H1 (cell line): ENCODE data around the gene MARCHF3. TPM values are rescaled to one million over a fixed set of nuclear protein-coding genes. Genes with fewer than 3 reads are reported as not detected.

Source experiments
- CTCF ChIA-PET: fragments of 300-600 bp; sonication (Branson Sonifier 250); formaldehyde crosslinking; loops from one replicate; lab custom pipeline; 2021; ENCODE audit not compliant: partially characterized antibody; lab: Charles Lee
- POLR2A ChIA-PET: fragments of 300-600 bp; sonication (Branson Sonifier 250); formaldehyde crosslinking; loops from one replicate; lab custom pipeline; 2021; ENCODE audit warnings: inconsistent platforms; ENCODE audit not compliant: partially characterized antibody; lab: Charles Lee
- DNase-seq, 2 experiments: peaks; one replicate each; pipeline versions ENCODE4 v3.0.0 to v3.0.0-alpha.2; 2010 to 2022; ENCODE audit warnings: low spot score in 2 of 2, low read depth in 1 of 2, mixed read lengths in 1 of 2
- FAIRE-seq: peaks from 2 replicates; lab custom pipeline; 2011; peaks lifted over from hg19 to GRCh38; lab: Jason Lieb, UNC
- H2AFZ ChIP-seq: 2 replicates; pipeline ENCODE4 v1.8.1; 2012; ENCODE audit warnings: low read length, inconsistent platforms
- H2AK5ac ChIP-seq: 2 replicates; pipeline ENCODE4 v1.6.1; 2013; ENCODE audit warnings: low read depth, low read length
- H2BK120ac ChIP-seq: replicated peaks from 2 replicates; pipeline ENCODE3; 2013; ENCODE audit warnings: low read depth, low read length, inconsistent platforms
- H2BK12ac ChIP-seq: 2 replicates; pipeline ENCODE4 v1.6.1; 2013; ENCODE audit warnings: low read depth, low read length
- H2BK15ac ChIP-seq: 2 replicates; pipeline ENCODE4 v1.6.1; 2013; ENCODE audit warnings: low read length
- H2BK20ac ChIP-seq: 2 replicates; pipeline ENCODE4 v1.6.1; 2013; ENCODE audit warnings: low read length
- H2BK5ac ChIP-seq: 2 replicates; pipeline ENCODE4 v1.6.1; 2013; ENCODE audit warnings: low read depth, low read length
- H3K14ac ChIP-seq: 2 replicates; pipeline ENCODE4 v1.6.1; 2013; ENCODE audit warnings: inconsistent platforms; ENCODE audit not compliant: insufficient read length
- H3K18ac ChIP-seq: 2 replicates; pipeline ENCODE4 v1.6.1; 2013; ENCODE audit warnings: low read length; ENCODE audit errors: extremely low read depth
- H3K23ac ChIP-seq: 2 replicates; pipeline ENCODE4 v1.6.1; 2013; ENCODE audit warnings: inconsistent platforms; ENCODE audit not compliant: insufficient read length
- H3K23me2 ChIP-seq: 2 replicates; pipeline ENCODE4 v1.6.1; 2013; ENCODE audit warnings: low read depth, low read length
- H3K27ac ChIP-seq: 2 replicates; pipeline ENCODE4 v1.6.1; 2011; ENCODE audit warnings: low read depth, low read length, inconsistent platforms
- H3K27me3 ChIP-seq, 4 experiments: replicated peaks in 1 of 4; 1 replicate in 1 of 4; 2 replicates in 3 of 4; pipeline versions ENCODE4 v1.6.1 to v1.8.1; 2011 to 2013; ENCODE audit warnings: low read length in 3 of 4, mild to moderate bottlenecking in 3 of 4, inconsistent platforms in 2 of 4, mixed read lengths in 2 of 4, moderate library complexity in 1 of 4; ENCODE audit not compliant: control insufficient read depth in 3 of 4, insufficient read depth in 3 of 4; ENCODE audit errors: extremely low read depth in 1 of 4
- H3K36me3 ChIP-seq, 4 experiments: 2 replicates each; pipeline versions ENCODE4 v1.6.1 to v1.8.1; 2011 to 2013; ENCODE audit warnings: mild to moderate bottlenecking in 4 of 4, low read length in 3 of 4, moderate library complexity in 2 of 4, control low read depth in 1 of 4, inconsistent platforms in 1 of 4; ENCODE audit not compliant: insufficient read depth in 4 of 4, control insufficient read depth in 2 of 4
- H3K4ac ChIP-seq: replicated peaks from 2 replicates; pipeline ENCODE3; 2013; ENCODE audit warnings: low read length, low read depth, mixed read lengths, inconsistent platforms; ENCODE audit not compliant: insufficient read length
- H3K4me1 ChIP-seq, 4 experiments: replicated peaks in 1 of 4; 1 replicate in 1 of 4; 2 replicates in 3 of 4; pipeline versions ENCODE4 v1.6.1 to v1.8.1; 2011 to 2013; ENCODE audit warnings: low read length in 3 of 4, inconsistent platforms in 2 of 4, mixed read lengths in 1 of 4; ENCODE audit not compliant: insufficient read depth in 4 of 4, control insufficient read depth in 3 of 4
- H3K4me2 ChIP-seq, 2 experiments: 2 replicates each; pipeline versions ENCODE4 v1.6.1 to v1.8.1; 2011 to 2013; ENCODE audit warnings: low read depth in 2 of 2, low read length in 2 of 2, control low read depth in 1 of 2, inconsistent platforms in 1 of 2, mild to moderate bottlenecking in 1 of 2; ENCODE audit not compliant: insufficient read depth in 1 of 2
- H3K4me3 ChIP-seq, 4 experiments: fragments of 200-600, 300-600 bp in 1 of 4; sonication (generic), shearing (Covaris generic), sonication (Bioruptor Twin) in 1 of 4; 2 replicates each; pipeline versions ENCODE4 v1.5.1 to v1.8.1; 2011 to 2016; ENCODE audit warnings: low read length in 4 of 4, low read depth in 3 of 4, control low read depth in 2 of 4, inconsistent platforms in 2 of 4, mild to moderate bottlenecking in 2 of 4, mixed read lengths in 1 of 4, moderate library complexity in 1 of 4; ENCODE audit not compliant: insufficient read depth in 2 of 4; ENCODE audit errors: extremely low read depth in 1 of 4
- H3K56ac ChIP-seq: replicated peaks from 2 replicates; pipeline ENCODE3; 2013; ENCODE audit warnings: low read depth, mild to moderate bottlenecking, mixed read lengths, low read length, inconsistent platforms; ENCODE audit not compliant: insufficient read length
- H3K79me1 ChIP-seq: 2 replicates; pipeline ENCODE4 v1.6.1; 2013; ENCODE audit warnings: low read depth, low read length, control low read depth
- H3K79me2 ChIP-seq, 2 experiments: 2 replicates each; pipeline versions ENCODE4 v1.6.1 to v1.8.1; 2012 to 2013; ENCODE audit warnings: low read length in 2 of 2, mild to moderate bottlenecking in 2 of 2, inconsistent platforms in 1 of 2; ENCODE audit not compliant: insufficient read depth in 2 of 2, control insufficient read depth in 1 of 2
- H3K9ac ChIP-seq, 4 experiments: replicated peaks in 1 of 4; 1 replicate in 1 of 4; 2 replicates in 3 of 4; pipeline versions ENCODE4 v1.6.1 to v1.8.1; 2011 to 2013; ENCODE audit warnings: low read depth in 3 of 4, low read length in 3 of 4, control low read depth in 2 of 4, mild to moderate bottlenecking in 2 of 4, moderate library complexity in 2 of 4, inconsistent platforms in 1 of 4; ENCODE audit errors: extremely low read depth in 1 of 4
- H3K9me3 ChIP-seq, 2 experiments: 2 replicates each; pipeline versions ENCODE4 v1.6.1 to v1.8.1; 2012 to 2013; ENCODE audit warnings: mild to moderate bottlenecking in 2 of 2, moderate library complexity in 2 of 2, control low read depth in 1 of 2, inconsistent platforms in 1 of 2, low read depth in 1 of 2, low read length in 1 of 2, mixed read lengths in 1 of 2; ENCODE audit not compliant: insufficient read depth in 2 of 2
- H4K20me1 ChIP-seq, 2 experiments: replicated peaks in 1 of 2; 2 replicates each; pipeline versions ENCODE3 to v1.8.1; 2011 to 2013; ENCODE audit warnings: inconsistent platforms in 2 of 2, low read length in 2 of 2, mild to moderate bottlenecking in 1 of 2; ENCODE audit not compliant: insufficient read depth in 2 of 2, control insufficient read depth in 1 of 2
- H4K5ac ChIP-seq: 2 replicates; pipeline ENCODE4 v1.6.1; 2013; ENCODE audit warnings: low read length, low read depth, mixed read lengths, inconsistent platforms; ENCODE audit not compliant: insufficient read length
- H4K8ac ChIP-seq: 2 replicates; pipeline ENCODE4 v1.8.0; 2013; ENCODE audit warnings: mild to moderate bottlenecking, moderate library complexity, low read length, inconsistent platforms; ENCODE audit not compliant: insufficient read depth; ENCODE audit errors: extremely low read depth
- H4K91ac ChIP-seq: replicated peaks from 2 replicates; pipeline ENCODE3; 2013; ENCODE audit warnings: low read length, mixed read lengths, inconsistent platforms; ENCODE audit not compliant: insufficient read length
- FOSL1 ChIP-seq: IDR thresholded peaks from 2 replicates; pipeline ENCODE4 v1.6.1; 2011; ENCODE audit warnings: mild to moderate bottlenecking, low read depth, low read length, moderate library complexity; ENCODE audit not compliant: insufficient read depth
- SIN3A ChIP-seq, 2 experiments: IDR thresholded peaks in 1 of 2; conservative IDR thresholded peaks in 1 of 2; 2 replicates each; pipeline ENCODE4 v1.6.1; 2011 to 2012; ENCODE audit warnings: low read length in 2 of 2, improper control_type of control experiment in 1 of 2, low read depth in 1 of 2, mild to moderate bottlenecking in 1 of 2
- WGBS, 2 experiments: shearing (Covaris generic) in 1 of 2; methylation state at CpG; one replicate each; pipeline versions ENCODE4 v1.1.6 to v1.1.7; 2013 to 2015; ENCODE audit warnings: low lambda C conversion rate in 2 of 2, mixed read lengths in 2 of 2, inconsistent platforms in 1 of 2, low coverage in 1 of 2, missing lambda C conversion rate in 1 of 2; ENCODE audit not compliant: insufficient replicate concordance in 2 of 2, insufficient coverage in 1 of 2, insufficient read length in 1 of 2; ENCODE audit errors: extremely low coverage in 1 of 2, missing lambda C conversion rate in 1 of 2; 5-methylcytosine and 5-hydroxymethylcytosine counted together
- polyA plus RNA-seq, 7 experiments: library from polyadenylated mRNA; depleted of rRNA in 3 of 7; stranded (reverse) in 5 of 7; unstranded in 2 of 7; fragments of >200 nt in 5 of 7; fragments of 200-250 nt in 2 of 7; gene quantifications; 1 replicate in 5 of 7; 2 replicates in 1 of 7; 4 replicates in 1 of 7; pipeline versions ENCODE4 v1.2.1 to v1.2.3, GENCODE V29; 2011 to 2013; ENCODE audit warnings: missing spikeins in 2 of 7, mixed read lengths in 2 of 7
- total RNA-seq: library from RNA; stranded (reverse); fragmentation: NEBNext Ultra II Directional; extraction: Animal tissue kit (Norgen Biotek cat#: 25700); gene quantifications from 2 replicates; pipeline ENCODE4 v1.2.1, GENCODE V29; 2021
- TF ChIP-seq, protein P1 (sequence below): IDR thresholded peaks from 2 replicates; pipeline ENCODE4 v1.6.1; 2012; ENCODE audit warnings: inconsistent platforms

The MARCHF3 gene
- total and polyA plus RNA-seq, 2 of the 8 experiments (the other 6 are each of a cell fraction or from before 2014, with no cell fraction given), result 12.0 to 16.9 TPM

DNA sequence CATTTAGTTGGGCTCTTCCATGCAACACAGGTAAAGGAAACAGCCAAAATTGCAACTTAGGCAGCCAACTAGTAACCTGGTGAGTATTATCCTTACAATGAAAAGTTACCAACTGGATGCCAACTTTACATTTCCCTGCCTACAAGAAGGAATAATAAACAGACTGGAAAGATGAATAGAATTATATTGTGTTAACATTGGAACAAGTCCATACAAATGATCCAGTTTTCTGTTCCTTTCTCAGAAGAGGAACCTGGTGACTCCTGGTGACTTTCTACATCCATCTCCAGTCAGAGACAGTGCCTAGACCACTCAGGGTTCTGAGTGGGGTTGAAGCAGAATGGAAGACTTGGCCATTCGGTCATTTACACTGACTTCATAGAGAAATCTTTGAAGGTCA lies 20.6 kb downstream of the MARCHF3 start:
- Histone ChIP-seq H3K79me2 (peaks cover 0 to 7% of the 10 kb centered on the region in 2 experiments; a peak in 1 of 4 replicates), H4K91ac (no peak overlapping the region), H3K4me2 (no peak overlapping the region), H3K23me2 (no peaks in the 10 kb centered on the region), H3K27me3 (no peaks in the 10 kb centered on the region), H3K14ac (no peak overlapping the region), H2BK15ac (no peak overlapping the region), H3K36me3 (no peaks in the 10 kb centered on the region), H3K56ac (no peak overlapping the region), H3K9me3 (no peaks in the 10 kb centered on the region), H2BK5ac (no peak overlapping the region), H3K4me3 (no peak overlapping the region), H4K20me1 (no peaks in the 10 kb centered on the region), H2BK12ac (no peak overlapping the region), H3K18ac (no peak overlapping the region)
- DNase-seq, result no peak
- WGBS, 2 experiments, result 88% methylated on average over 1 of the region's 1 CpG; no CpG with 5 or more reads in 1 of the 2 experiments
- TF ChIP-seq, protein P1, sequence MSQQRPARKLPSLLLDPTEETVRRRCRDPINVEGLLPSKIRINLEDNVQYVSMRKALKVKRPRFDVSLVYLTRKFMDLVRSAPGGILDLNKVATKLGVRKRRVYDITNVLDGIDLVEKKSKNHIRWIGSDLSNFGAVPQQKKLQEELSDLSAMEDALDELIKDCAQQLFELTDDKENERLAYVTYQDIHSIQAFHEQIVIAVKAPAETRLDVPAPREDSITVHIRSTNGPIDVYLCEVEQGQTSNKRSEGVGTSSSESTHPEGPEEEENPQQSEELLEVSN, result no peak
- TF ChIP-seq FOSL1, result no peak
- no peak for TF ChIP-seq SIN3A (conservative IDR thresholded peaks at IDR 0.05 in 1 of 2, IDR thresholded peaks at IDR 0.05 in 1 of 2; ENCODE audit: low read depth in 1 of 2, low read length in 2 of 2)
- TF ChIP-seq, all 59 proteins: peak for 0
- CTCF ChIA-PET, result no interaction called here
- Histone ChIP-seq H3K4me1 (no peaks in the 10 kb centered on the region), H3K79me1 (no peaks in the 10 kb centered on the region; the same call in 1 of the 2 replicates), H4K5ac (no peak overlapping the region), H2AFZ (no peak overlapping the region), H2BK20ac (no peak overlapping the region), H4K8ac (no peak overlapping the region), H3K4ac (no peak overlapping the region), H2AK5ac (no peak overlapping the region), H3K23ac (no peak overlapping the region), H3K27ac (no peak overlapping the region), H2BK120ac (no peak overlapping the region), H3K9ac (no peak overlapping the region)
- POLR2A ChIA-PET, result no interaction called here
- FAIRE-seq, result no peak
